SU-DHL-6 (cell line): Measurements from ENCODE around the gene CCDC86.

Experiments used
- H2AFZ ChIP-seq: fragments of 200-600 bp; sonication (generic); 2 replicates; pipeline ENCODE4 v1.6.1; 2014; ENCODE audit warnings: low read depth, mild to moderate bottlenecking, moderate library complexity, mixed read lengths, antibody characterized with exemption, low read length; ENCODE audit not compliant: severe bottlenecking
- H3F3A ChIP-seq: fragments of 200-600 bp; shearing (Covaris generic); 2 replicates; pipeline ENCODE4 v1.6.0; 2016; ENCODE audit warnings: antibody characterized with exemption, mild to moderate bottlenecking; ENCODE audit not compliant: insufficient read depth
- H3K27ac ChIP-seq: fragments of 200-600 bp; sonication (generic); 2 replicates; pipeline ENCODE4 v1.5.1; 2016; ENCODE audit warnings: low read depth, mild to moderate bottlenecking, low read length, moderate library complexity, mixed read lengths
- H3K27me3 ChIP-seq: fragments of 200-600 bp; sonication (generic), shearing (Covaris generic); 2 replicates; pipeline ENCODE4 v1.6.0; 2014; ENCODE audit warnings: mild to moderate bottlenecking, low read length
- H3K36me3 ChIP-seq: fragments of 200-600 bp; sonication (generic); 2 replicates; pipeline ENCODE4 v1.6.1; 2014; ENCODE audit warnings: mild to moderate bottlenecking, low read length, mixed read lengths
- H3K4me2 ChIP-seq: fragments of 300-600, 200-600 bp; shearing (Covaris generic), sonication (generic); 2 replicates; pipeline ENCODE4 v1.6.0; 2014; ENCODE audit warnings: low read length, low read depth, mild to moderate bottlenecking; ENCODE audit not compliant: poor library complexity, severe bottlenecking
- H3K4me3 ChIP-seq: fragments of 200-600 bp; sonication (generic); 2 replicates; pipeline ENCODE4 v1.5.1; 2014; ENCODE audit warnings: antibody characterized with exemption, low read length, mild to moderate bottlenecking, mixed read lengths; ENCODE audit not compliant: insufficient read depth, poor library complexity, severe bottlenecking
- H3K79me2 ChIP-seq: fragments of 200-600 bp; sonication (generic); 2 replicates; pipeline ENCODE4 v1.6.1; 2014; ENCODE audit warnings: mild to moderate bottlenecking, low read length, moderate library complexity; ENCODE audit not compliant: insufficient read depth
- H3K9ac ChIP-seq: fragments of 200-600 bp; sonication (generic); 2 replicates; pipeline ENCODE4 v1.7.0; 2014; ENCODE audit warnings: mild to moderate bottlenecking, low read length
- H3K9me2 ChIP-seq: fragments of 200-600 bp; sonication (generic); replicated peaks from 2 replicates; pipeline ENCODE4 v1.6.1; 2014; ENCODE audit warnings: low read length; ENCODE audit not compliant: insufficient read depth
- H3K9me3 ChIP-seq: fragments of 200-600 bp; sonication (generic); 2 replicates; pipeline ENCODE4 v1.6.1; 2014; ENCODE audit warnings: low read length, mixed read lengths; ENCODE audit not compliant: insufficient read depth
- H4K20me1 ChIP-seq: fragments of 200-600 bp; sonication (generic); 2 replicates; pipeline ENCODE4 v1.6.1; 2014; ENCODE audit warnings: low read depth, mild to moderate bottlenecking, antibody characterized with exemption, low read length, moderate library complexity, mixed read lengths
- EZH2phosphoT487 ChIP-seq: fragments of 200-600 bp; sonication (generic), shearing (Covaris generic); conservative IDR thresholded peaks from 2 replicates; pipeline ENCODE4 v1.6.1; 2018; ENCODE audit warnings: mild to moderate bottlenecking, antibody characterized with exemption, low read length, moderate library complexity, mixed read lengths
- TF ChIP-seq, protein P1 (sequence below): fragments of 200-600 bp; sonication (generic); IDR thresholded peaks from one replicate; pipeline ENCODE4 v1.5.1; 2017; ENCODE audit warnings: antibody characterized with exemption, mild to moderate bottlenecking, low read length, moderate library complexity; ENCODE audit not compliant: insufficient read depth, poor library complexity, severe bottlenecking

The CCDC86 gene

GRCh38 chr11:60797846-60798630 is 43.9 kb upstream of the CCDC86 start:
- Histone ChIP-seq H3K27me3 (no peaks in the 10 kb centered on the region), H3K4me3 (no peak overlapping the region), H3K27ac (no peak overlapping the region), H4K20me1 (no peaks in the 10 kb centered on the region), H2AFZ (no peak overlapping the region), H3F3A (no peaks in the 10 kb centered on the region), H3K79me2 (no peaks in the 10 kb centered on the region), H3K9me3 (no peaks in the 10 kb centered on the region), H3K4me2 (no peak overlapping the region), H3K9ac (no peak overlapping the region), H3K9me2 (no peaks in the 10 kb centered on the region), H3K36me3 (no peaks in the 10 kb centered on the region)
- TF ChIP-seq EZH2phosphoT487 = no peak
- TF ChIP-seq, protein P1, sequence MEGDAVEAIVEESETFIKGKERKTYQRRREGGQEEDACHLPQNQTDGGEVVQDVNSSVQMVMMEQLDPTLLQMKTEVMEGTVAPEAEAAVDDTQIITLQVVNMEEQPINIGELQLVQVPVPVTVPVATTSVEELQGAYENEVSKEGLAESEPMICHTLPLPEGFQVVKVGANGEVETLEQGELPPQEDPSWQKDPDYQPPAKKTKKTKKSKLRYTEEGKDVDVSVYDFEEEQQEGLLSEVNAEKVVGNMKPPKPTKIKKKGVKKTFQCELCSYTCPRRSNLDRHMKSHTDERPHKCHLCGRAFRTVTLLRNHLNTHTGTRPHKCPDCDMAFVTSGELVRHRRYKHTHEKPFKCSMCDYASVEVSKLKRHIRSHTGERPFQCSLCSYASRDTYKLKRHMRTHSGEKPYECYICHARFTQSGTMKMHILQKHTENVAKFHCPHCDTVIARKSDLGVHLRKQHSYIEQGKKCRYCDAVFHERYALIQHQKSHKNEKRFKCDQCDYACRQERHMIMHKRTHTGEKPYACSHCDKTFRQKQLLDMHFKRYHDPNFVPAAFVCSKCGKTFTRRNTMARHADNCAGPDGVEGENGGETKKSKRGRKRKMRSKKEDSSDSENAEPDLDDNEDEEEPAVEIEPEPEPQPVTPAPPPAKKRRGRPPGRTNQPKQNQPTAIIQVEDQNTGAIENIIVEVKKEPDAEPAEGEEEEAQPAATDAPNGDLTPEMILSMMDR = no peak

DNA sequence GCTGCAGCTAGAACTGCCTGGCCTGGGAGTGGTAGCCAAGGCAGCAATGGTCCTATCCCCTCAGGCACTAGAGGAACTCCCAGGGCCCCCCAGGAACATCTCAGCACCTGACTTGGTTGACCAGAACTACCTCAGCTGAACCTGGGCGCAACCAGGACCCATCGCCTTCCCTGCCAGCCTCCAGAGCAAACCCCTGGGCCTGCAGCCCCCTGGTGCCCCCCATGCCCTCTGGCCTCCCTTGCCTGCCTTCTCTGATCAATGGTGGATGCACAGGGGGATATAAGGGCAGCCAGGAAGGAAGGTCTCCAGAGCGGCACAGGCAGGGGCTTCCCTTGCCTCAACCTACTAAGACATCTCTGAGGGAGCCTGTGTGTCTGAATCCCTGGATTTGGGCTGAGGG is 43.3 kb upstream of the CCDC86 start:
- Histone ChIP-seq H3K4me2 (no peak overlapping the region), H4K20me1 (no peaks in the 10 kb centered on the region), H3K36me3 (no peaks in the 10 kb centered on the region), H3K9me2 (no peaks in the 10 kb centered on the region), H2AFZ (no peak overlapping the region), H3F3A (no peaks in the 10 kb centered on the region), H3K27ac (no peak overlapping the region), H3K27me3 (no peaks in the 10 kb centered on the region), H3K9ac (no peak overlapping the region), H3K79me2 (no peaks in the 10 kb centered on the region), H3K9me3 (no peaks in the 10 kb centered on the region), H3K4me3 (no peak overlapping the region)
- TF ChIP-seq, protein P1 = no peak
- TF ChIP-seq EZH2phosphoT487 = no peak

DNA sequence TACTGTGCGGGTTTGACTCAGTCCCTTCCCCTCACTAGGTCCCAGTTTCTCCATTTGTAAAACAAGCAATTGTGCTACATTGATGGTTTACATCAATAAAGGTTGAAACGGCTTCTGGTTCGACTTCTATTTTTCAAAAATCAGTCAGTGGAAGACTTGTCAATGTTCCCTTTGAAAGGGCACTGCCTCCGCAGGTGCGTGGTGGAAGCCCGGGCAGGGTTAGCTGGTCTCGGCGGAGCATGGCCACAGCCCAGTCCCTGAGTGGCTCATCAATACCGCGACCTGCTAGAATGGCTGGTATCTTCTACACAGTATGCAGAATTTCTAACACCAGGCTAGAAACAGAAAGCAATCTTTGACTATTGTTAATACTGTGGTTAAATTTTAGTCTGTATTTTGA is 40.7 kb upstream of the CCDC86 start:
- Histone ChIP-seq H3K36me3 (no peaks in the 10 kb centered on the region), H3K4me2 (no peak overlapping the region), H3K27ac (no peak overlapping the region), H4K20me1 (no peaks in the 10 kb centered on the region), H3K27me3 (no peaks in the 10 kb centered on the region), H3K9ac (no peak overlapping the region), H2AFZ (no peak overlapping the region), H3F3A (no peaks in the 10 kb centered on the region), H3K9me3 (no peaks in the 10 kb centered on the region), H3K9me2 (no peaks in the 10 kb centered on the region), H3K79me2 (no peaks in the 10 kb centered on the region), H3K4me3 (no peak overlapping the region)
- TF ChIP-seq, protein P1 = no peak
- TF ChIP-seq EZH2phosphoT487 = no peak
